NCI-H146 treated with DMSO at 0.1 percent for 48 hours (cell line): Measurements from ENCODE around the gene ITCH.
"Not testable (repeated sequence)": the region's sequence is repeated elsewhere in the genome, so short reads cannot be mapped to it uniquely, and the experiment has no call there.

Experiments used
- DNase-seq: peaks from one replicate; lab custom pipeline; 2025; ENCODE audit not compliant: unreplicated experiment; lab: John Stamatoyannopoulos, UW

The ITCH gene

DNA sequence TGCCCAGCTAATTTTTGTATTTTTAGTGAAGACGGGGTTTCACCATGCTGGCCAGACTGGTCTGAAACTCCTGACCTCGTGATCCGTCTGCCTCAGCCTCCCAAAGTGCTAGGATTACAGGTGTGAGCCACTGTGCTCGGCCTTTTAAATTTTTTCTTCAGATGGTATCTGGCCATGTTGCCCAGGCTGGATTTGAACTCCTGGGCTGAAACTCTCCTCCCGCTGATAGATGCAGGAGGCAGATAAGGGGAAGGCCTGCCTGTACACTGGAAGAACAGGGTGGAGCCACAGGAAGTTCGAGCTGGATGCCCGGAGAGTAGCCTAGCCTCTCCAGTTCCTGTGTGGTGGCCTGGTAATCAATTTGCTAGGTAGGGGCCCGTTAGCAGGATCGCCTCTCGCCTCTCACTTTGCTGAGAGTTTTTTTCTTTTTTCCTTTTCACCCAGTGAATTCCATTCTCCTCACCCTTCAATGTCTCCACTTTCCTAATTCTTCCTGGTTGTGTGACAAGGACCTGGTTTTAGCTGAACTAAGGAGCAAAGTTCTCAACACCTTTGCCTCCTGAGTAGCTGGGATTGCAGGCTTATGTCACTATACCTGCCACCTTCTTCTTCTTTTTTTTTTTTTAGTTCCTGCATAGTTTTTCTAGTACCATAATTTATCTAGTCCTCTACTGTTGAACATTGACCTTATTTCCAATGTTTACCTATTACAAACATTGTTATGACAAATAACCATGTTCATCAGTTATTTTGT, 19.4 kb upstream of the ITCH start:
- DNase-seq, result no peak

DNA sequence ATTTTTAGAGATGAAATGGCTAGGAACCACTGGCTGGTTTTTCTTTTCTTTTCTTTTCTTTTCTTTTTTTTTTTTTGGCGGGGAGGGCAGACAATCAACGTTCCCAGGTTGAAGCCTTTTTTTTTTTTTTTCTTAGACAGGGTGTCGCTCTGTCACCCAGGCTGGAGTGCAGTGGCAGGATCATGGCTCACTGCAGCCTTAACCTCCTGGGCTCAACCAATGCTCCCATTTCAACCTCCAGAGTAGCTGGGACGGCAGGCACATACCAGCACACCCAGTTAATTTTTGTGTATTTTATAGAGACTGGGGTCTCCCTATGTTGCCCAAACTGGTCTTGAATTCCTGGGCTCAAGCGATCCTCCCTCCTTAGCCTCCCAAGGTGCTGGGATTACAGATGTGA, 18.8 kb upstream of the ITCH start:
- no peak for DNase-seq

DNA sequence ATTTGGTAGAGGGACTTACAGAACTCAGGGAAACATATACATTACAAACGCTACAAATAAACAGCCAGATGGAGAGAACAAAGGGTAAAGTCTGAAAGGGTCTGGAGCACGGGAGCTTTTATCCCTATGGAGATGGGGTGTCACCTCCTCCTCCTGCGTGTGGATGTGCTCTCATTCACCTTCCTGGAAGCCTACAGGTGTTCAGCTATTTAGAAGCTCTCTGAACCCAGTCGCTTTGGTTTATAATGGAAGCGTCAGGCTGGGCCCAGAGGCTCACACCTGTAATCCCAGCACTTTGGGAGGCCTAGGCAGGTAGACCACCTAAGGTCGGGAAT, 17.7 kb upstream of the ITCH start:
- DNase-seq, result no peak

- DNase-seq, result not testable (repeated sequence)
These were observed 17.1 kb upstream of the ITCH start for GRCh38 chr20:34345839-34346532.

- not testable (repeated sequence) for DNase-seq
These were observed 16.6 kb upstream of the ITCH start for GRCh38 chr20:34346533-34346865.

DNA sequence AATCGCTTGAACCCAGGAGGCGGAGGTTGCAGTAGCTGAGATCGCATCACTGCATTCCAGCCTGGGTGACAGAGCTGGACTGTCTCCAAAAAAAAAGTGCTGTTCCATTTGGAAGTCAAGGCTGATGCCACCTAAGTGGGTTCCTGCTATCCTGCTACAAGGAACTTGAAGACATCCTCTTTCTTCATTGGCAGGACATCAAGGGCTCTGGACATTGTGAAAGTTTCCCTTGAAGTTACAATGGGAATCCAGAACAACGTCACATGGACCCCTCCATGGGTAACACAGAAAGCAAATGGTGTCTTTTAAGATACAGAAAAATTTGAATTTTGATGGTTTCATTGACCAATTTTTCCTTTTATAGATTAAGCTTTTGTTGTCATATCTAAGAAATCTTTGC, 15.5 kb upstream of the ITCH start:
- no peak for DNase-seq

DNA sequence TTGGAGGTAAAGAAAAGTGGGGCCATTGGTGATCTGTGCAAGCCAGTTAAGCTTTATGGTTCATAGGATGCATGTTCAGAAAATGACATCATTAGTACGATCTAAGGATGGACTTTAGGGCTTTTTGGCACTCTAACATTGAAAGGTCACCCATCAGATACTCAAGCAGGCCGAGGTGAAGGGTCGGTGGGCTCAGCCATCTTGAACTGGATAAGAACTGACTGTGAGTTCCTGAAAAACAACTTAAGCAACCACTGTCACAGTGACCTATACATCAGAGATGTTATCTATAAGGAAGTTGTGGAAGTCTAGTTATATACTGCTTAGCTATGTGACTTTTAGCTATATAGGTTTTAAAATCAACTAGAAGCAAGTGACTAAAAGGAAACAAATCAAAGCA, 13.0 kb upstream of the ITCH start:
- DNase-seq, result no peak

DNA sequence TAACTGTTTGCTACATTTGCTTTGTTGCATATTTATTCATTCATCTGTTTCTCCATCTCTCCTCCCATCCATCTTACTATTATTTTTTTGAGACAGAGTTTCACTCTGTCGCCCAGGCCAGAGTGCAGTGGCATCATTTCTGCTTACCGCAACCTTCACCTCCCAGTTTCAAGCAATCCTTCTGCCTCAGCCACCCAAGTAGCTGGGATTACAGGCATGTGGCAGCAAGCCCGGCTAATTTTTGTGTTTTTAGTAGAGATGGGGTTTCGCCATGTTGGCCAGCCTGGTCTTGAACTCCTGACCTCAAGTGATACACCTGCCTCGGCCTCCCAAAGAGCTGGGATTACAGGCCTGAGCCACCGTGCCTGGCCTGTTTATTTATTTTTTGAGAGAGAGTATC, 9.6 kb upstream of the ITCH start:
- not testable (repeated sequence) for DNase-seq

GRCh38 chr20:34355427-34355826, 7.6 kb upstream of the ITCH start:
- no peak for DNase-seq

GRCh38 chr20:34359729-34360128, 3.3 kb upstream of the ITCH start:
- DNase-seq, result not testable (repeated sequence)

GRCh38 chr20:34362502-34363061, 491 bp upstream of the ITCH start:
- peak; percentile 62 for DNase-seq

- no peak for DNase-seq
These were observed 571 bp downstream of the ITCH start for GRCh38 chr20:34363465-34364222.

DNA sequence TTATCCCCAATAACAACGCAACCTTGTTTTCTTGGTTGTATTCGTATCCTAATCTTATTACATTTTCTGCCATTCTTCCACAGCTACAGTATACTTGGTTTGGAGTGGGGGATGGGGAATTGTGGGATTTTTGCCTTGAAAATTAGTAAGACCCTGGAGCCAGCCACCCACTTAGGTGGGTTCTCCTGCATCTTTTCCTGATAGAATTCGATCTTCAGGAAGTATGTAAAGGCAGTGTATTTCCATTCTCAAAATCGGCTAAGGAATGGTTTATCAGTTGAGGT, 1.1 kb downstream of the ITCH start:
- DNase-seq, result no peak

- no peak for DNase-seq
These were observed 2.7 kb downstream of the ITCH start for GRCh38 chr20:34365765-34366213.

GRCh38 chr20:34367155-34367554, 4.1 kb downstream of the ITCH start:
- no peak for DNase-seq

DNA sequence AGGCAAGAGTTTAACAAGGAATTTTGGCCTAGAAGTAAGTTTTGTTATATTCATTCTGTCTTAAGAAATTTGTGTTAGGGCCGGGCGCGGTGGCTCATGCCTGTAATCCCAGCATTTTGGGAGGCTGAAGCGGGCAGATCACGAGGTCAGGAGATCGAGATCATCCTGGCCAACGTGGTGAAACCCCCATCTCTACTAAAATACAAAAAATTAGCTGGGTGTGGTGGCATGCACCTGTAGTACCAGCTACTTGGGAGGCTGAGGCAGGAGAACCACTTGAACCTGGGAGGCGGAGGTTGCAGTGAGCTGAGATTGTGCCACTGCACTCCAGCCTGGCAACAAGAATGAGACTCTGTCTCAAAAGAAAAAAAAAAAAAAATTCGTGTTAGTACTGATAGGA, 4.8 kb downstream of the ITCH start:
- DNase-seq, result not testable (repeated sequence)

DNA sequence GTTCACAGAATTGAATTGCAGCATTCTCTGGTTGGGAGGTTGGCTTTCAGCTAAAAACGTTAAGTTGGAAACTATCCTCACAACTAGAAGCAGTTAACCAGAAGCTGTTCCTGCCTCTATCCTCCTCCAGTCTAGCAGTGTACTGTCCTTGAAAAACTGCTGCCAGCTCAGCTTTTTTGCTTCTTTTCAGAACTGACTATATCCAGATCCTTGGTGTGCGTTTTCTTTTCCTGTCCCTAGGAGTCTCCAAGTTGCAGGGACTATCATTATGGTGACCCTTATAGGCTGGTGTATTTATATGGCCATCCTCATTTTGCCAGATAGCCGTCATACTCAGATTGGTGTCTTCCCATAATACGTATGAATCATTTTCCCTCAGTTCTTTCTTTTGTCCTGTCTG, 5.5 kb downstream of the ITCH start:
- no peak for DNase-seq

DNA sequence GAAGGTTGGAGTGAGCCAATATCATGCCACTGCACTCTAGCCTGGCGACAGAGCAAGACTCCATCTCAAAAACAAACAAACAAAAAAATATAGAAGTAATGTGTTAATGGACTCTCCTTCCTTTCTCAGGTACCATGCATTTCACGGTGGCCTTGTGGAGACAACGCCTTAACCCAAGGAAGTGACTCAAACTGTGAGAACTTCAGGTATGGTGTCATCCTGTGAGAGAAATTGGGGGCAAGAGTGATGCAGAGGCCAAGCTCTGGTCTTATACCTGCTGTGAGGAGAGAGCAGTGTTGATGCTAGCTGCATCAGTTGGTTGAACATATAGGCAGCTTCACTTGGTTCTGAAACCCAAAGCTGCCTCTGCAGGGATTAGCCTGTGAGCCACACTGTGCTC, 6.2 kb downstream of the ITCH start:
- no peak for DNase-seq

GRCh38 chr20:34370062-34370461, 7.0 kb downstream of the ITCH start:
- no peak for DNase-seq

DNA sequence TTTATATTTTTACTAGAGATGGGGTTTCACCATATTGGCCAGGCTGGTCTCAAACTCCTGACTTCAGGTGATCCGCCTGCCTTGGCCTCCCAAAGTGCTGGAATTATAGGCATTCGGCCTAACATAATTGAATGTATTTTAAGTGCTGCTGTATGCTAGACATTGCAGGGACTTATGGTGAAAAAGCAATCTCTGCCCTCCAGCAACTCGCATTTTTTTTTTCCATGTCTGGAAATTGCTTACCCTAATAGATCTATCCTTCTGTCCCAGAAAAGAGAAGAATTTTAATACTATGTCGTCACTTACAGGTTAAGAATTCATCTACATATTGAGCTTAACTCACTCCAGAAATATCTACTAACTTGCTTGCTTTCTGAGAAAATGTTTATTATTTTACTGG, 10.4 kb downstream of the ITCH start:
- DNase-seq, result no peak

- DNase-seq, result no peak
These were observed 11.2 kb downstream of the ITCH start for GRCh38 chr20:34374209-34374760.

- no peak for DNase-seq
These were observed 12.9 kb downstream of the ITCH start for GRCh38 chr20:34375977-34376430.
